Measurements from ENCODE around the gene RASL11B.
"Not testable (repeated sequence)": the region's sequence is repeated elsewhere in the genome, so short reads cannot be mapped to it uniquely, and the experiment has no call there.

The RASL11B gene

GRCh38 chr4:52824603-52825459, 37.3 kb upstream of the RASL11B start:
- no peak for TF ChIP-seq CTCF (IDR thresholded peaks at IDR 0.05; ENCODE audit: borderline replicate concordance, insufficient read depth, low read depth, low read length)
- no peak overlapping the region for H3K4me3 ChIP-seq (ENCODE audit: low read depth, low read length)

DNA sequence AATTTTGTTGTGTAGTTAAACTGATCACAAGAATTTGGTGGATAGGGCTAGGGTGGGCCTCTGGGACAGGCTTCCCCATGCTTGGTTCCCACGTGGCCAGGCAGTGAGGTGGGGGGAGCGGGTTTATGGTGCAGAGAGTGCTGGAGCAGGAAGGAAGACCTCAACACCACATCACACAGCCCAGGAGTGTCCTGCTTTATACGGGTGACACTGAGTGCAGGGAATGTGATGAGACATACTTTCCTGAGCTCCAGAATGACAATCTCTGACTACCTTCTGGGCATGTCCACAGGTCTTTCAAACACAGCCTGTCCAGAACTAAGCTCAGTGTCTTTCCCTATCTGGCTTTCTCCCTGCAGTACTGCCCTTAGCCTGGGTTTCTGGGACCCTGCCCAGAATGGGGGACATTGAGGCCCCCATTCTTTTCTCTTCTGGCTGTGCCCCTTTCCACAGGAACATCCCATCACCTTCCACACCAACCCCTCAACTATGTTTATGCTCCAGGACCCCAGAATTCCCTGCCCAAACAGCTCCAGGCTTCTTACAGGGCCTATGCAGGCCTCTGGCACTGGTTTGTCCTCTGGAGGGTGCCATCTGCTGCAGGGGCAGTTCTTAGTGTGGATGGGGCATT, 36.5 kb upstream of the RASL11B start:
- H3K4me3 ChIP-seq (ENCODE audit: low read depth, low read length) = no peak overlapping the region
- TF ChIP-seq CTCF (IDR thresholded peaks at IDR 0.05; ENCODE audit: borderline replicate concordance, insufficient read depth, low read depth, low read length) = no peak

DNA sequence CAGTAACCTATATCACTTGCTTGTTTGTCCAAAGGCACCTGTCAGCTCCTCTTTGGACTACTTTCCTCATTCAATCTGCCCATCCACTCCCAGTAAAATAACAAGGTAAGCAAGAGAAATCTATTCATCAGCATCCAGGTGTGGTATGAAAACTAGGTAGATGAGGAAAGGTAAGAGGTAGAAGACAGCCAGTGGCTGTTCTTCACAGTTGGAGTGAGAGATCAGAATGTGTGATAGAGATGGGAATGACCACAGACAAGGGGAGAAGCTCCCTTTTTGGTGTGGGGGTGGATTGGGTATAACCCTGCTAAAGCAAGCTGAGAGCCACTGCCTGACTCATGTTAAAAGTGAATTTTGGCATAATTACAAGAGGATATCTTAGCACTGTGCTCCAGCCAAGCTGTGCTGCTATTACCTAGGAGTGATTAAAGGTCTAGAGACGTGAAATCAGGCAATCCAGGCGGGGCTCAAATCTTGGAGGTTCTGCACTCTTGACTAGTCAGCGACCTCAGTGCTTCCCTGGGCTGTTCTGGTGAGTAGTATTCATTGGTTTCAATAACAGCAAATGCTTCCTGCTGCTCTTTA, 28.1 kb upstream of the RASL11B start:
- H3K4me3 ChIP-seq (ENCODE audit: low read depth, low read length) = no peak overlapping the region

GRCh38 chr4:52834641-52835456, 27.3 kb upstream of the RASL11B start:
- H3K4me3 ChIP-seq (ENCODE audit: low read depth, low read length) = not testable (repeated sequence)

More for the DNA sequence above, 28.1 kb upstream of the RASL11B start:
- TF ChIP-seq CTCF (IDR thresholded peaks at IDR 0.05; ENCODE audit: borderline replicate concordance, insufficient read depth, low read depth, low read length) = no peak

DNA sequence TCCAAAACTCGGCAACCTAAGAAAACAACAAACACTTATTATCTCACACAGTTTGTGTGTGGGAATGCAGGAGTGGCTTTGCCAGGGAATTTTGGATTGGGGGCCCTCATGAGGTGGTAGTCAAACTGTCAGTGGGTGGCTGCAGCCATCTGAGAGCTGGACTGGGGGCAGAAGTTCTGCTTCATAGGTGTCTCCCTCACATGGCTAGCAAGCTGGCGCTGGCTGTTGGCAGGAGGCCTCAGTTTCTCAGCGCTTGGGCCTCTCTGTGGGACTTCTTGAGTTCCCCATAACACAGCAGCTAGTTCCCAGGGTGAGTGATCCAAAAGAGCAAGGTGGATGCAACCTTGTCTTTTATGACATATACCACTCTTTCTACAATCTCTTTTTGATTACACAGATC, 26.0 kb upstream of the RASL11B start:
- no peak overlapping the region for H3K4me3 ChIP-seq (ENCODE audit: low read depth, low read length)
- no peak for TF ChIP-seq CTCF (IDR thresholded peaks at IDR 0.05; ENCODE audit: borderline replicate concordance, insufficient read depth, low read depth, low read length)

- H3K4me3 ChIP-seq (ENCODE audit: low read depth, low read length) = no peak overlapping the region
- no peak for TF ChIP-seq CTCF (IDR thresholded peaks at IDR 0.05; ENCODE audit: borderline replicate concordance, insufficient read depth, low read depth, low read length)
These were observed 25.4 kb upstream of the RASL11B start for GRCh38 chr4:52836678-52837077.

Data from GM12875 (cell line).